CD4-positive, alpha-beta T cell (primary cell): Measurements from ENCODE around the gene AFDN. TPM values are rescaled to one million over a fixed set of nuclear protein-coding genes. Genes with fewer than 3 reads are reported as not detected.

Experiments used
- ATAC-seq: fragments of 200-7000 bp; cut with Tn5 transposase; one replicate; pipeline ENCODE4 v1.10.0; 2022; ENCODE audit warnings: mild to moderate bottlenecking; ENCODE audit not compliant: poor library complexity
- CTCF ChIA-PET: fragments of 350-600 bp; sonication (Branson Sonifier 250); formaldehyde crosslinking; loops from one replicate; lab custom pipeline; 2021; ENCODE audit warnings: antibody characterized with exemption, inconsistent platforms; lab: Charles Lee
- POLR2A ChIA-PET: fragments of 350-600 bp; sonication (Branson Sonifier 250); formaldehyde crosslinking; loops from one replicate; lab custom pipeline; 2021; ENCODE audit warnings: antibody characterized with exemption, inconsistent platforms; lab: Charles Lee
- DNase-seq, 14 experiments: peaks; one replicate each; pipeline ENCODE4 v3.0.0-alpha.2; 2013 to 2020; ENCODE audit warnings: mixed read lengths in 2 of 14
- H3K27ac ChIP-seq, 2 donors: one replicate each; pipeline versions ENCODE4 v1.5.1 to v1.7.0; 2013; ENCODE audit warnings: low read length in 2 of 2, low read depth in 1 of 2, mild to moderate bottlenecking in 1 of 2
- H3K27me3 ChIP-seq, 2 experiments: 1 replicate in 1 of 2; 2 replicates in 1 of 2; pipeline versions ENCODE4 v1.6.1 to v1.7.0; 2013; ENCODE audit warnings: low read length in 2 of 2, control low read depth in 1 of 2, mild to moderate bottlenecking in 1 of 2, moderate library complexity in 1 of 2; ENCODE audit not compliant: insufficient read depth in 2 of 2, control insufficient read depth in 1 of 2
- H3K36me3 ChIP-seq: one replicate; pipeline ENCODE4 v1.6.1; 2013; ENCODE audit warnings: low read length, control low read depth; ENCODE audit not compliant: insufficient read depth
- H3K4me1 ChIP-seq: one replicate; pipeline ENCODE4 v1.6.1; 2013; ENCODE audit warnings: low read length, control low read depth; ENCODE audit not compliant: insufficient read depth
- H3K4me3 ChIP-seq: one replicate; pipeline ENCODE4 v1.5.1; 2013; ENCODE audit warnings: mild to moderate bottlenecking, low read length, moderate library complexity
- H3K9me3 ChIP-seq, 2 experiments: 1 replicate in 1 of 2; 2 replicates in 1 of 2; pipeline versions ENCODE4 v1.6.1 to v1.7.0; 2013; ENCODE audit warnings: low read length in 2 of 2, mild to moderate bottlenecking in 2 of 2, control low read depth in 1 of 2, moderate library complexity in 1 of 2; ENCODE audit not compliant: control insufficient read depth in 1 of 2, insufficient read depth in 1 of 2
- H3K27ac Mint-ChIP-seq: one replicate; pipeline ENCODE4 v1.8.0; 2020; ENCODE audit warnings: mixed read lengths
- H3K27me3 Mint-ChIP-seq: one replicate; pipeline ENCODE4 v1.8.0; 2021; ENCODE audit warnings: mixed read lengths
- H3K36me3 Mint-ChIP-seq: one replicate; pipeline ENCODE4 v1.8.0; 2021; ENCODE audit warnings: low read depth, mixed read lengths
- H3K4me1 Mint-ChIP-seq: one replicate; pipeline ENCODE4 v1.8.0; 2021; ENCODE audit warnings: low read depth, mixed read lengths
- H3K4me3 Mint-ChIP-seq: one replicate; pipeline ENCODE4 v1.8.0; 2020; ENCODE audit warnings: mild to moderate bottlenecking, mixed read lengths
- H3K9me3 Mint-ChIP-seq: one replicate; pipeline ENCODE4 v1.8.0; 2020; ENCODE audit warnings: mixed read lengths
- intact Hi-C, 2 experiments: fragments of 100-400 bp; cut with DNase I in 1 of 2; cut with micrococcal nuclease in 1 of 2; formaldehyde crosslinking; loops; one replicate each; pipeline versions ENCODE4 v1.15.1 to v1.9.0; 2023 to 2025; cut with DNase I, micrococcal nuclease
- total RNA-seq, 174 experiments: library from RNA in 2 of 174; stranded (reverse) in 2 of 174; gene quantifications; one replicate each; pipeline ENCODE4 v1.2.3 and lab custom pipeline; 2021 to 2026
- TF ChIP-seq, protein P1 (sequence below): fragments of 200-600 bp; IDR thresholded peaks from one replicate; pipeline ENCODE4 v1.8.0; 2022; ENCODE audit warnings: antibody characterized with exemption, mild to moderate bottlenecking

AFDN gene
- total RNA-seq, 2 experiments from 2014 or later: 9.1 to 10.2 TPM

DNA sequence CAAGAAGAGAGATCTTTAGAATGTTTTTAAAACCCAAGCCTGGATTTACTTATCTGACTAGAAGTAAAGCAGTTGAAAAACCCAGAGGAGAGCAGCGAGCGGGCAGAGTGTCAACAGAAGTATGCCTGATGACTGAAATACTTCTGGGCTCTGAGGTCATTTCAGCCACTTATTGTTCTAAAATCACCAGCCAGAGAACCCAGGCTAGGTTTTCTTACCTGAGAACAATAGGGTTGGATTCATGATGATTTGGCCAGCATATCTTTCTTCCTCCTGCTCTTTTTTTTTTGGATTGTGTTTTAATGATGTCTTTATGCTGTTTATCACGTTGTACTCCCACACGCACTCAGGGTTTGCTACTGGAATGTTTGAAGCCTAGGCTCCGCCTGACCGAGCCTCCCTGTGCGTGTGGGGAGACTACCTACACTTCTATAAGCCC lies 107.7 kb downstream of the AFDN start:
- ChIA-PET CTCF (no interaction called here), POLR2A (no interaction called here)
- Mint-ChIP-seq H3K9me3 (no peaks in the 10 kb centered on the region), H3K27me3 (peaks cover 10% of the 10 kb centered on the region), H3K4me3 (no peak overlapping the region), H3K4me1 (no peaks in the 10 kb centered on the region), H3K27ac (no peak overlapping the region), H3K36me3 (no peaks in the 10 kb centered on the region)
- no peaks in the 10 kb centered on the region for H3K9me3 ChIP-seq
- intact Hi-C loops: no loop called here
- H3K27ac ChIP-seq: no peak overlapping the region
- no peaks in the 10 kb centered on the region for H3K27me3 ChIP-seq
- ATAC-seq: no peak
- H3K4me1 ChIP-seq: no peaks in the 10 kb centered on the region
- DNase-seq: no peak
- no peaks in the 10 kb centered on the region for H3K36me3 ChIP-seq
- TF ChIP-seq, protein P1, sequence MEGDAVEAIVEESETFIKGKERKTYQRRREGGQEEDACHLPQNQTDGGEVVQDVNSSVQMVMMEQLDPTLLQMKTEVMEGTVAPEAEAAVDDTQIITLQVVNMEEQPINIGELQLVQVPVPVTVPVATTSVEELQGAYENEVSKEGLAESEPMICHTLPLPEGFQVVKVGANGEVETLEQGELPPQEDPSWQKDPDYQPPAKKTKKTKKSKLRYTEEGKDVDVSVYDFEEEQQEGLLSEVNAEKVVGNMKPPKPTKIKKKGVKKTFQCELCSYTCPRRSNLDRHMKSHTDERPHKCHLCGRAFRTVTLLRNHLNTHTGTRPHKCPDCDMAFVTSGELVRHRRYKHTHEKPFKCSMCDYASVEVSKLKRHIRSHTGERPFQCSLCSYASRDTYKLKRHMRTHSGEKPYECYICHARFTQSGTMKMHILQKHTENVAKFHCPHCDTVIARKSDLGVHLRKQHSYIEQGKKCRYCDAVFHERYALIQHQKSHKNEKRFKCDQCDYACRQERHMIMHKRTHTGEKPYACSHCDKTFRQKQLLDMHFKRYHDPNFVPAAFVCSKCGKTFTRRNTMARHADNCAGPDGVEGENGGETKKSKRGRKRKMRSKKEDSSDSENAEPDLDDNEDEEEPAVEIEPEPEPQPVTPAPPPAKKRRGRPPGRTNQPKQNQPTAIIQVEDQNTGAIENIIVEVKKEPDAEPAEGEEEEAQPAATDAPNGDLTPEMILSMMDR: no peak
- H3K4me3 ChIP-seq: no peak overlapping the region

DNA sequence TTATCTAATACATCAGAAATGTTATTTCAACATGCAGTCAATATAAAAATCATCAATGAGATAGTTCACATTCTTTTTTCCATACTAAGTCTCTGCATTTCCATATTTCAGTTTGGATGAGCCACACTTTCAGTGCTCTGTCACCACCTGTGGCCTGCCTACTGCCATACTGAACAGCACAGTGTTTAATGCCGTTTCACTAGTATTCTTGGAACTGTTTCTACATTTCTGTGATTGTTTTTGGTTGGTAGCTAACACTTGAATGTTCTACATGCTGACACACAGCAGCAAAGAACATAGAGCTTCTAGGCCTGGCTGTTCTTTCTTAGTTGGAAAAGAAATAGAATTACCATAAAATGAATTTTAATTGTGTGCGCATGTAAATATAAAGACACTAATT lies 109.3 kb downstream of the AFDN start:
- H3K9me3 Mint-ChIP-seq: no peaks in the 10 kb centered on the region
- no peak overlapping the region for H3K4me3 ChIP-seq
- no peaks in the 10 kb centered on the region for H3K4me1 Mint-ChIP-seq
- no peaks in the 10 kb centered on the region for H3K9me3 ChIP-seq
- H3K27ac Mint-ChIP-seq: no peak overlapping the region
- ChIA-PET CTCF (no interaction called here), POLR2A (no interaction called here)
- ATAC-seq (no peak), DNase-seq (no peak)
- no peaks in the 10 kb centered on the region for H3K4me1 ChIP-seq
- H3K27me3 ChIP-seq: no peaks in the 10 kb centered on the region
- no peaks in the 10 kb centered on the region for H3K36me3 Mint-ChIP-seq
- no peak overlapping the region for H3K27ac ChIP-seq
- peaks cover 10% of the 10 kb centered on the region for H3K27me3 Mint-ChIP-seq
- intact Hi-C loops: no loop called here
- TF ChIP-seq, protein P1: no peak
- no peaks in the 10 kb centered on the region for H3K36me3 ChIP-seq
- H3K4me3 Mint-ChIP-seq: no peak overlapping the region

DNA sequence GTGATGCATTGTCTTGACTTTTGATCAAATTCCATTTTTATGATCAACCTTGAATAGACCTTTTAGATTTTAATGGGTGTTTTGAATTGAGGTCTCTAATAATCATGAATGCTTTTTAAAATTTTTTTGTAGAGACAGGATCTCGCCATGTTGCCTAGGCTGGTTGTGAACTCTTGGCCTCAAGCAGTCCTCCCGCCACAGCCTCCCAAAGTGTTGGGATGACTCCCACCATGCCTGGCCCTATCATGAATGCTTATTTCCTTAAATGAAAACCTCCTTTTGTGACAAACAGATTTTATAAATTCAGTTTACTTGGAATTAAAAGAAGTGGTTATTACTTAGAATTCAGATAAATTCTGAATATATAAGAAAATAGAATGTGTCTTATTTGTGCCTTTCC lies 110.6 kb downstream of the AFDN start:
- DNase-seq: no peak
- Mint-ChIP-seq H3K27me3 (peaks cover 10% of the 10 kb centered on the region), H3K4me1 (no peaks in the 10 kb centered on the region), H3K9me3 (no peaks in the 10 kb centered on the region), H3K36me3 (no peaks in the 10 kb centered on the region), H3K4me3 (no peak overlapping the region), H3K27ac (no peak overlapping the region)
- Histone ChIP-seq H3K36me3 (no peaks in the 10 kb centered on the region), H3K4me1 (no peaks in the 10 kb centered on the region), H3K9me3 (no peaks in the 10 kb centered on the region), H3K27ac (no peak overlapping the region), H3K4me3 (no peak overlapping the region), H3K27me3 (no peaks in the 10 kb centered on the region)
- ChIA-PET POLR2A (no interaction called here), CTCF (no interaction called here)
- TF ChIP-seq, protein P1: no peak
- intact Hi-C loops: no loop called here
- no peak for ATAC-seq
